Femur (tissue), 1 donor: ENCODE results near the gene SRGAP3.
"Not testable (repeated sequence)": the region's sequence is repeated elsewhere in the genome, so short reads cannot be mapped to it uniquely, and the experiment has no call there.

Source experiments
- DNase-seq: peaks from one replicate; pipeline ENCODE4 v3.0.0-alpha.2; 2017

Gene SRGAP3

GRCh38 chr3:9249273-9250192 is at the start of gene SRGAP3:
TSS of gene SRGAP3 (minus strand) at chr3:9249646. CDS start at chr3:9248951, 695 bp downstream.
- peak; percentile 96 for DNase-seq

GRCh38 chr3:9298236-9298635 is 48.8 kb upstream of the SRGAP3 start:
- no peak for DNase-seq

GRCh38 chr3:9296241-9296640 is 46.8 kb upstream of the SRGAP3 start:
- no peak for DNase-seq

GRCh38 chr3:9295007-9295406 is 45.6 kb upstream of the SRGAP3 start:
- no peak for DNase-seq

GRCh38 chr3:9293953-9294352 is 44.5 kb upstream of the SRGAP3 start:
- DNase-seq: not testable (repeated sequence)

GRCh38 chr3:9293076-9293475 is 43.6 kb upstream of the SRGAP3 start:
- DNase-seq: no peak

GRCh38 chr3:9292516-9292915 is 43.1 kb upstream of the SRGAP3 start:
- DNase-seq: no peak

- DNase-seq: no peak
These were observed 42.5 kb upstream of the SRGAP3 start for GRCh38 chr3:9291821-9292410.

GRCh38 chr3:9290566-9290965 is 41.1 kb upstream of the SRGAP3 start:
- DNase-seq: no peak

GRCh38 chr3:9281533-9281932 is 32.1 kb upstream of the SRGAP3 start:
- DNase-seq: not testable (repeated sequence)

GRCh38 chr3:9280451-9281219 is 31.2 kb upstream of the SRGAP3 start:
- DNase-seq: peak; percentile 80

GRCh38 chr3:9279966-9280365 is 30.5 kb upstream of the SRGAP3 start:
- DNase-seq: peak; percentile 68

GRCh38 chr3:9278498-9278897 is 29.1 kb upstream of the SRGAP3 start:
- DNase-seq: no peak

GRCh38 chr3:9278085-9278484 is 28.6 kb upstream of the SRGAP3 start:
- no peak for DNase-seq

- DNase-seq: no peak
These were observed 27.4 kb upstream of the SRGAP3 start for GRCh38 chr3:9276761-9277370.

- no peak for DNase-seq
These were observed 22.5 kb upstream of the SRGAP3 start for GRCh38 chr3:9271903-9272302.

GRCh38 chr3:9270704-9271103 is 21.3 kb upstream of the SRGAP3 start:
- no peak for DNase-seq

- DNase-seq: no peak
These were observed 17.3 kb upstream of the SRGAP3 start for GRCh38 chr3:9266716-9267115.

GRCh38 chr3:9260305-9260704 is 10.9 kb upstream of the SRGAP3 start:
- no peak for DNase-seq

- no peak for DNase-seq
These were observed 7.6 kb upstream of the SRGAP3 start for GRCh38 chr3:9257092-9257491.

- DNase-seq: no peak
These were observed 6.5 kb upstream of the SRGAP3 start for GRCh38 chr3:9255976-9256375.

GRCh38 chr3:9254764-9255163 is 5.3 kb upstream of the SRGAP3 start:
- no peak for DNase-seq

- no peak for DNase-seq
These were observed 3.9 kb upstream of the SRGAP3 start for GRCh38 chr3:9253327-9253726.
